Measurements from ENCODE around the gene HMX1.
A peak's percentile ranks its signal among the peaks of the same experiment; 100 is the strongest.

The HMX1 gene

GRCh38 chr4:8871417-8872401 lies at the start of gene HMX1:
Gene HMX1 (minus strand): TSS chr4:8871839. CDS start chr4:8871614, 225 bp downstream.
- H3K9me3 ChIP-seq (ENCODE audit: control insufficient read depth, low read length) = no peaks in the 10 kb centered on the region
- H3K36me3 ChIP-seq (ENCODE audit: control insufficient read depth, insufficient read depth, low read length, severe bottlenecking) = no peaks in the 10 kb centered on the region
- peak; percentile 13 for DNase-seq (ENCODE audit: low read depth)
- H3K4me3 ChIP-seq (ENCODE audit: low read length) = no peak within 1 kb of the TSS
- H3K9ac ChIP-seq (ENCODE audit: low read length) = no peak within 1 kb of the TSS
- H3K4me1 ChIP-seq (ENCODE audit: control insufficient read depth, insufficient read depth, low read length) = no peaks in the 10 kb centered on the region
- peaks cover 63% of the 10 kb centered on the region for H3K27me3 ChIP-seq (replicated peaks; ENCODE audit: control insufficient read depth, insufficient read depth, low read length)

GRCh38 chr4:8920969-8921368 lies 49.3 kb upstream of the HMX1 start:
- Histone ChIP-seq H3K36me3 (ENCODE audit: control insufficient read depth, insufficient read depth, low read length, severe bottlenecking) (no peaks in the 10 kb centered on the region), H3K9ac (ENCODE audit: low read length) (no peak overlapping the region), H3K4me1 (ENCODE audit: control insufficient read depth, insufficient read depth, low read length) (no peaks in the 10 kb centered on the region), H3K4me3 (ENCODE audit: low read length) (no peak overlapping the region), H3K27me3 (replicated peaks; ENCODE audit: control insufficient read depth, insufficient read depth, low read length) (peaks cover 25% of the 10 kb centered on the region), H3K9me3 (ENCODE audit: control insufficient read depth, low read length) (peaks cover 20% of the 10 kb centered on the region)
- no peak for DNase-seq (ENCODE audit: low read depth)

GRCh38 chr4:8920289-8920965 lies 48.8 kb upstream of the HMX1 start:
- Histone ChIP-seq H3K4me3 (ENCODE audit: low read length) (no peak overlapping the region), H3K9me3 (ENCODE audit: control insufficient read depth, low read length) (peaks cover 20% of the 10 kb centered on the region), H3K9ac (ENCODE audit: low read length) (no peak overlapping the region), H3K27me3 (replicated peaks; ENCODE audit: control insufficient read depth, insufficient read depth, low read length) (peaks cover 25% of the 10 kb centered on the region), H3K36me3 (ENCODE audit: control insufficient read depth, insufficient read depth, low read length, severe bottlenecking) (no peaks in the 10 kb centered on the region), H3K4me1 (ENCODE audit: control insufficient read depth, insufficient read depth, low read length) (no peaks in the 10 kb centered on the region)
- no peak for DNase-seq (ENCODE audit: low read depth)

GRCh38 chr4:8919651-8920288 lies 48.1 kb upstream of the HMX1 start:
- H3K4me3 ChIP-seq (ENCODE audit: low read length) = no peak overlapping the region
- no peak for DNase-seq (ENCODE audit: low read depth)
- no peaks in the 10 kb centered on the region for H3K36me3 ChIP-seq (ENCODE audit: control insufficient read depth, insufficient read depth, low read length, severe bottlenecking)
- H3K27me3 ChIP-seq (replicated peaks; ENCODE audit: control insufficient read depth, insufficient read depth, low read length) = peaks cover 25% of the 10 kb centered on the region
- H3K9me3 ChIP-seq (ENCODE audit: control insufficient read depth, low read length) = peaks cover 20% of the 10 kb centered on the region
- no peaks in the 10 kb centered on the region for H3K4me1 ChIP-seq (ENCODE audit: control insufficient read depth, insufficient read depth, low read length)
- H3K9ac ChIP-seq (ENCODE audit: low read length) = no peak overlapping the region

GRCh38 chr4:8917868-8918783 lies 46.5 kb upstream of the HMX1 start:
- Histone ChIP-seq H3K9me3 (ENCODE audit: control insufficient read depth, low read length) (peaks cover 4% of the 10 kb centered on the region), H3K36me3 (ENCODE audit: control insufficient read depth, insufficient read depth, low read length, severe bottlenecking) (no peaks in the 10 kb centered on the region), H3K4me3 (ENCODE audit: low read length) (no peak overlapping the region), H3K4me1 (ENCODE audit: control insufficient read depth, insufficient read depth, low read length) (no peaks in the 10 kb centered on the region), H3K9ac (ENCODE audit: low read length) (no peak overlapping the region), H3K27me3 (replicated peaks; ENCODE audit: control insufficient read depth, insufficient read depth, low read length) (peaks cover 34% of the 10 kb centered on the region)
- peak; percentile 68 for DNase-seq (ENCODE audit: low read depth)

GRCh38 chr4:8917321-8917811 lies 45.7 kb upstream of the HMX1 start:
- Histone ChIP-seq H3K9me3 (ENCODE audit: control insufficient read depth, low read length) (no peaks in the 10 kb centered on the region), H3K27me3 (replicated peaks; ENCODE audit: control insufficient read depth, insufficient read depth, low read length) (peaks cover 34% of the 10 kb centered on the region), H3K9ac (ENCODE audit: low read length) (no peak overlapping the region), H3K4me1 (ENCODE audit: control insufficient read depth, insufficient read depth, low read length) (no peaks in the 10 kb centered on the region), H3K4me3 (ENCODE audit: low read length) (no peak overlapping the region), H3K36me3 (ENCODE audit: control insufficient read depth, insufficient read depth, low read length, severe bottlenecking) (no peaks in the 10 kb centered on the region)
- no peak for DNase-seq (ENCODE audit: low read depth)

- Histone ChIP-seq H3K27me3 (replicated peaks; ENCODE audit: control insufficient read depth, insufficient read depth, low read length) (peaks cover 36% of the 10 kb centered on the region), H3K4me3 (ENCODE audit: low read length) (no peak overlapping the region), H3K9me3 (ENCODE audit: control insufficient read depth, low read length) (no peaks in the 10 kb centered on the region), H3K4me1 (ENCODE audit: control insufficient read depth, insufficient read depth, low read length) (no peaks in the 10 kb centered on the region), H3K36me3 (ENCODE audit: control insufficient read depth, insufficient read depth, low read length, severe bottlenecking) (no peaks in the 10 kb centered on the region), H3K9ac (ENCODE audit: low read length) (no peak overlapping the region)
- no peak for DNase-seq (ENCODE audit: low read depth)
Observed at GRCh38 chr4:8916906-8917305, 45.3 kb upstream of the HMX1 start.

GRCh38 chr4:8916351-8916885 lies 44.8 kb upstream of the HMX1 start:
- DNase-seq (ENCODE audit: low read depth) = no peak
- no peak overlapping the region for H3K4me3 ChIP-seq (ENCODE audit: low read length)
- H3K27me3 ChIP-seq (replicated peaks; ENCODE audit: control insufficient read depth, insufficient read depth, low read length) = peaks cover 37% of the 10 kb centered on the region
- no peaks in the 10 kb centered on the region for H3K9me3 ChIP-seq (ENCODE audit: control insufficient read depth, low read length)
- no peaks in the 10 kb centered on the region for H3K36me3 ChIP-seq (ENCODE audit: control insufficient read depth, insufficient read depth, low read length, severe bottlenecking)
- no peak overlapping the region for H3K9ac ChIP-seq (ENCODE audit: low read length)
- H3K4me1 ChIP-seq (ENCODE audit: control insufficient read depth, insufficient read depth, low read length) = no peaks in the 10 kb centered on the region

- Histone ChIP-seq H3K4me3 (ENCODE audit: low read length) (no peak overlapping the region), H3K9ac (ENCODE audit: low read length) (no peak overlapping the region), H3K9me3 (ENCODE audit: control insufficient read depth, low read length) (no peaks in the 10 kb centered on the region), H3K27me3 (replicated peaks; ENCODE audit: control insufficient read depth, insufficient read depth, low read length) (peaks cover 37% of the 10 kb centered on the region), H3K36me3 (ENCODE audit: control insufficient read depth, insufficient read depth, low read length, severe bottlenecking) (no peaks in the 10 kb centered on the region), H3K4me1 (ENCODE audit: control insufficient read depth, insufficient read depth, low read length) (no peaks in the 10 kb centered on the region)
- DNase-seq (ENCODE audit: low read depth) = no peak
Observed at GRCh38 chr4:8915201-8916200, 43.9 kb upstream of the HMX1 start.
